Activated CD4-positive, alpha-beta T cell treated with anti-CD3 and anti-CD28 coated beads for 36 hours (primary cell): ENCODE results near the gene HSD17B13. TPM values are rescaled to one million over a fixed set of nuclear protein-coding genes. Genes with fewer than 3 reads are reported as not detected.
"Not testable (repeated sequence)": the region's sequence is repeated elsewhere in the genome, so short reads cannot be mapped to it uniquely, and the experiment has no call there.

Experiments used
- ATAC-seq: fragments of 200-7000 bp; cut with Tn5 transposase; one replicate; pipeline ENCODE4 v1.10.0; 2021; ENCODE audit warnings: mild to moderate bottlenecking, moderate library complexity
- CTCF ChIA-PET: fragments of 350-600 bp; sonication (Branson Sonifier 250); formaldehyde crosslinking; loops from one replicate; lab custom pipeline; 2021; ENCODE audit warnings: antibody characterized with exemption; lab: Charles Lee
- POLR2A ChIA-PET: fragments of 350-600 bp; sonication (Branson Sonifier 250); formaldehyde crosslinking; loops from one replicate; lab custom pipeline; 2021; ENCODE audit warnings: antibody characterized with exemption, inconsistent platforms; lab: Charles Lee
- DNase-seq: peaks from one replicate; pipeline ENCODE4 v3.0.0-alpha.2; 2020
- H3K27ac Mint-ChIP-seq: one replicate; pipeline ENCODE4 v1.8.0; 2021; ENCODE audit warnings: mixed read lengths
- H3K27me3 Mint-ChIP-seq: one replicate; pipeline ENCODE4 v1.8.0; 2021; ENCODE audit warnings: mixed read lengths
- H3K36me3 Mint-ChIP-seq: one replicate; pipeline ENCODE4 v1.8.0; 2021; ENCODE audit warnings: low read depth, mixed read lengths
- H3K4me1 Mint-ChIP-seq: one replicate; pipeline ENCODE4 v1.8.0; 2021; ENCODE audit warnings: mixed read lengths
- H3K4me3 Mint-ChIP-seq: one replicate; pipeline ENCODE4 v1.8.0; 2021; ENCODE audit warnings: mild to moderate bottlenecking, moderate library complexity, mixed read lengths
- H3K9me3 Mint-ChIP-seq: one replicate; pipeline ENCODE4 v1.8.0; 2021; ENCODE audit warnings: low read depth, mixed read lengths
- intact Hi-C, 2 experiments: fragments of 100-400 bp; cut with DNase I in 1 of 2; cut with micrococcal nuclease in 1 of 2; formaldehyde crosslinking; loops; one replicate each; pipeline versions ENCODE4 v1.14.2 to v1.15.1; 2022 to 2024; cut with DNase I, micrococcal nuclease
- total RNA-seq, 2 experiments: library from RNA; stranded (reverse); gene quantifications; one replicate each; pipeline ENCODE4 v1.2.3, GENCODE V29; 2021

Gene HSD17B13
- total RNA-seq, 2 experiments from 2014 or later = not detected

GRCh38 chr4:87345139-87345538 is 22.5 kb upstream of the HSD17B13 start:
- Mint-ChIP-seq H3K27me3 (no peaks in the 10 kb centered on the region), H3K27ac (no peak overlapping the region), H3K36me3 (peaks cover 18% of the 10 kb centered on the region), H3K9me3 (no peaks in the 10 kb centered on the region), H3K4me1 (no peaks in the 10 kb centered on the region), H3K4me3 (no peak overlapping the region)
- DNase-seq = no peak
- intact Hi-C loops = no loop called here
- ChIA-PET POLR2A (no interaction called here), CTCF (interaction anchor here (0.6 to 1.7 kb wide), 3 partner anchors 9 to 747 kb away, joined by 3 to 7 read pairs (median 4); no protein-coding TSS in a partner anchor)
- ATAC-seq = no peak

GRCh38 chr4:87342872-87343271 is 20.2 kb upstream of the HSD17B13 start:
- ChIA-PET CTCF (interaction anchor here (0.7 to 1.5 kb wide), 2 partner anchors 11 to 240 kb away, joined by 3 to 6 read pairs; no protein-coding TSS in a partner anchor), POLR2A (no interaction called here)
- ATAC-seq (no peak), DNase-seq (no peak)
- H3K27me3 Mint-ChIP-seq = no peaks in the 10 kb centered on the region
- H3K4me3 Mint-ChIP-seq = no peak overlapping the region
- intact Hi-C loops = no loop called here
- H3K4me1 Mint-ChIP-seq = no peaks in the 10 kb centered on the region
- no peak overlapping the region for H3K27ac Mint-ChIP-seq
- H3K36me3 Mint-ChIP-seq = peaks cover 30% of the 10 kb centered on the region
- no peaks in the 10 kb centered on the region for H3K9me3 Mint-ChIP-seq

DNA sequence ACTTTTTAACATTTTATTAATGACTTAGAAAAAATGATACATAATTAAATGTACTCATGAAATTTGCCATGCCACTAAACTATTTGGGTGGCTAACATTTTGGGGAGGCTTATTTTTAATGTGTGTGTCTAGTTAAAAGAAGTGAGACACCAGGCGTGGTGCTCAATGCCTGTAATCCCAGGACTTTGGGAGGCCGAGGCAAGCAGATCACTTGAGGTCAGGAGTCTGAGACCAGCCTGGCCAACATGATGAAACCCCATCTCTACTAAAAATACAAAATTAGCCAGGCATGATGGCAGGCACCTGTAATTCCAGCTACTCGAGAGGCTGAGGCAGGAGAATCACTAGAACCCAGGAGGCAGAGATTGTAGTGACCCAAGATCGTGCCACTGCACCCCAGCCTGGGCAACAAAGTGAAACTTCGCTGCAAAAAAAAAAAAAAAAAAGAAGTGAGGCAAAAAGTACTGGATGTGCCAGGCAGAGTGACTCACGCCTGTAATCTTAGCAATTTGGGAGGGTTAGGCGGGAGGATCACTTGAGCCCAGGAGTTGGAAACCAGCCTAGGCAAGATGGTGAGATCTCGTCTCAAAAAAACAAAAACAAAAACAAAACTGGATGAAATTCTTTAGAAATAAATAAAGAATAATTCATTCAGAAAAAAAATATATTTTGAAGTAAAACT is 19.4 kb upstream of the HSD17B13 start:
- intact Hi-C loops, DNase-seq: not testable (repeated sequence)

DNA sequence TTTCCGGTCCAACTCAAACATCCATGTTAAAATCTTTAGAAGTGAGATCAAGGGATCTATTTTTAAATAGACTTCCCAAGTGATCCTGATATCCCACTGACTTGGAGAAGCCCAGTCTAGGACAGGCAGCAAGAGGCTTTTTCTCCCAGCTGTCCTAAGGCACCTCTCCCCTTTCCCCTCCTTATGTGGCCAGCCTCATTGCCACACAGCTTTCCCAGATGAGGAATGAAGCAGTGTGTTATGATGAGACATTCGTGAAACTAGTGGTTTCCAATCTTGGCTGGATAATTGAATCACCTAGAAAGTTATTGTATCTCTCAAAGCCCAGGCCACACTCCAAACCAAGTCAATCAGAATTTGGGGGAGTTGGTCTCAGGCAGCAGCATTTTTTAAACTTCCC is 16.8 kb upstream of the HSD17B13 start:
- intact Hi-C loops = no loop called here
- POLR2A ChIA-PET = interaction anchor here (0.6 kb wide), 1 partner anchor 234 kb away, joined by 3 read pairs; no protein-coding TSS in a partner anchor
- no peak overlapping the region for H3K27ac Mint-ChIP-seq
- CTCF ChIA-PET = interaction anchor here (1.2 kb wide), 1 partner anchor 15 kb away, joined by 4 read pairs; no protein-coding TSS in a partner anchor
- H3K9me3 Mint-ChIP-seq = peaks cover 3% of the 10 kb centered on the region
- DNase-seq = no peak
- H3K36me3 Mint-ChIP-seq = peaks cover 28% of the 10 kb centered on the region
- H3K27me3 Mint-ChIP-seq = no peaks in the 10 kb centered on the region
- no peak overlapping the region for H3K4me3 Mint-ChIP-seq
- no peaks in the 10 kb centered on the region for H3K4me1 Mint-ChIP-seq
- no peak for ATAC-seq

More for the DNA sequence above, 19.4 kb upstream of the HSD17B13 start:
- H3K27me3 Mint-ChIP-seq, POLR2A ChIA-PET, H3K4me3 Mint-ChIP-seq, H3K9me3 Mint-ChIP-seq, H3K4me1 Mint-ChIP-seq, ATAC-seq, H3K27ac Mint-ChIP-seq: not testable (repeated sequence)
- CTCF ChIA-PET = interaction anchor here (0.7 to 1.5 kb wide), 2 partner anchors 12 to 239 kb away, joined by 3 to 6 read pairs; no protein-coding TSS in a partner anchor
- H3K36me3 Mint-ChIP-seq = peaks cover 34% of the 10 kb centered on the region

DNA sequence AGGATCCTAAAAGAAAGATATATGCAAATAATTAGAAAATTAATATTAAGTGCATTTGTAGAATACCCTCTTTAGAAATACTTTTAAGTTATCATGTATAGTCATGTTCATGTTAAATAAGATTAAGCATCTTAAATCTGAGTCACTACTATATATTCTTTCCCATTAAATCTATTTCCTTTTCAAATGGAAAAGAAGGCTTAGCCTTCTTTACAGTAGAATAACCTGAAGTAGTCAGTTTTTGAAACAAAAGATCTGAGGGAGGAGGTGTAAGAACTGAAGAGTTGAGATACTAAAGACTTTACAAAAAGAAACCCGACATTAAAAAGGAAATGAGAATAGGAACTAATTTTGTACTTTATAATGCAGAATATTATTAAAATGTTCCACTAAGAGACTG is 14.7 kb upstream of the HSD17B13 start:
- CTCF ChIA-PET = no interaction called here
- Mint-ChIP-seq H3K4me3 (no peak overlapping the region), H3K36me3 (peaks cover 35% of the 10 kb centered on the region), H3K4me1 (no peaks in the 10 kb centered on the region), H3K27me3 (no peaks in the 10 kb centered on the region), H3K27ac (no peak overlapping the region), H3K9me3 (peaks cover 16% of the 10 kb centered on the region)
- ATAC-seq (no peak), DNase-seq (no peak)
- POLR2A ChIA-PET = no interaction called here
- intact Hi-C loops = no loop called here

DNA sequence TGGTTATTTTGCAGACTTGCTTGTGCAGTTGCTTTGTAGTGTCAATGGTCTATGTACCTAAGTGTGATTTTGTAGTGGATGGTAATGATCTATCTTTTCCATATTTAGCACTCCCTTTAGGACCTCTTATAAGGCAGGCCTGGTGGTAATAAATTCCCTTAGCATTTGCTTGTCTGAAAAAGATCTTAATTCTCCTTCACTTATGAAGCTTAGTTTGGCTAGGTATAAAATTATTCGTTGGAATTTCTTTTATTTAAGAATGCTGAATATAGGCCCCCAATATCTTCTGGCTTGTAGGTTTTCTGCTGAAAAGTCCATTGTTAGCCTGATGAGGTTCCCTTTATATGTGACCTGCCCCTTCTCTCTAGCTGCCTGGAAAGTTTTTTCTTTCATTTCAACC is 10.6 kb upstream of the HSD17B13 start:
- no peaks in the 10 kb centered on the region for H3K4me1 Mint-ChIP-seq
- ChIA-PET CTCF (no interaction called here), POLR2A (no interaction called here)
- no peaks in the 10 kb centered on the region for H3K27me3 Mint-ChIP-seq
- DNase-seq = no peak
- no peak overlapping the region for H3K4me3 Mint-ChIP-seq
- no peak overlapping the region for H3K27ac Mint-ChIP-seq
- H3K36me3 Mint-ChIP-seq = peaks cover 26% of the 10 kb centered on the region
- intact Hi-C loops = no loop called here
- ATAC-seq = no peak
- H3K9me3 Mint-ChIP-seq = peaks cover 43% of the 10 kb centered on the region

- Mint-ChIP-seq H3K4me3 (no peak overlapping the region), H3K9me3 (peaks cover 43% of the 10 kb centered on the region), H3K27me3 (no peaks in the 10 kb centered on the region), H3K27ac (no peak overlapping the region), H3K4me1 (no peaks in the 10 kb centered on the region), H3K36me3 (peaks cover 15% of the 10 kb centered on the region)
- ATAC-seq (no peak), DNase-seq (no peak)
- CTCF ChIA-PET = no interaction called here
- intact Hi-C loops = no loop called here
- POLR2A ChIA-PET = no interaction called here
Observed at GRCh38 chr4:87330761-87331160, 8.1 kb upstream of the HSD17B13 start.

GRCh38 chr4:87327136-87327535 is 4.5 kb upstream of the HSD17B13 start:
- intact Hi-C loops = no loop called here
- Mint-ChIP-seq H3K9me3 (peaks cover 25% of the 10 kb centered on the region), H3K4me1 (no peaks in the 10 kb centered on the region), H3K27me3 (no peaks in the 10 kb centered on the region), H3K36me3 (peaks cover under 1% of the 10 kb centered on the region), H3K27ac (no peak overlapping the region), H3K4me3 (no peak overlapping the region)
- no peak for ATAC-seq
- ChIA-PET POLR2A (no interaction called here), CTCF (no interaction called here)
- DNase-seq = no peak

- H3K36me3 Mint-ChIP-seq = no peaks in the 10 kb centered on the region
Observed at GRCh38 chr4:87326460-87326859, 3.8 kb upstream of the HSD17B13 start.

DNA sequence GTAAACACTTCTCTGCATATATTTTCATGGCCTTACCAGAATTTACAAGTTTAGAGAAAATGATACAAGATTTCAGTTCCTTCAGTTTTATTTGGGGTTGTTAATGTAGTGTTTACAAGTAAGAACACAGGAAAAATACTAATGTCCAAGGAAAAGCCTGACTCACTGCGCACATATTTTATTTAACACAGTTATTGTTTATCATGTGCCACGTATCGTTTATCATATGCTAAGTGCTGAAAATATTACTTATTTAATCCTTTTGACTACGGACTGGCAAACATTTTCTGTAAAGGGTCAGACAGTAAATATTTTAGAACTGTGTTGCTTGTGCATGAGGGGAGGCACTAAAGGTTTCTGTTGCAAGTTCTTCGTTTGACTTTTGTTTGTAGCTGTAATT is 794 bp downstream of the HSD17B13 start:
- H3K27me3 Mint-ChIP-seq = no peaks in the 10 kb centered on the region
- no peaks in the 10 kb centered on the region for H3K4me1 Mint-ChIP-seq
- no peaks in the 10 kb centered on the region for H3K36me3 Mint-ChIP-seq
- intact Hi-C loops = no loop called here
- no peak for DNase-seq
- no peak overlapping the region for H3K4me3 Mint-ChIP-seq
- no peak for ATAC-seq
- ChIA-PET CTCF (no interaction called here), POLR2A (no interaction called here)
- no peak overlapping the region for H3K27ac Mint-ChIP-seq
- H3K9me3 Mint-ChIP-seq = no peaks in the 10 kb centered on the region

More at GRCh38 chr4:87326460-87326859, 3.8 kb upstream of the HSD17B13 start:
- Mint-ChIP-seq H3K4me1 (no peaks in the 10 kb centered on the region), H3K27ac (no peak overlapping the region), H3K9me3 (peaks cover 20% of the 10 kb centered on the region), H3K27me3 (no peaks in the 10 kb centered on the region), H3K4me3 (no peak overlapping the region)
- ChIA-PET POLR2A (no interaction called here), CTCF (no interaction called here)
- intact Hi-C loops = no loop called here
- DNase-seq (no peak), ATAC-seq (no peak)

- Mint-ChIP-seq H3K4me3 (no peak overlapping the region), H3K9me3 (no peaks in the 10 kb centered on the region), H3K4me1 (no peaks in the 10 kb centered on the region), H3K27ac (no peak overlapping the region), H3K27me3 (no peaks in the 10 kb centered on the region), H3K36me3 (no peaks in the 10 kb centered on the region)
- ATAC-seq (no peak), DNase-seq (no peak)
- intact Hi-C loops = no loop called here
- ChIA-PET CTCF (no interaction called here), POLR2A (no interaction called here)
Observed at GRCh38 chr4:87317527-87317926, 5.2 kb downstream of the HSD17B13 start.

- H3K4me1 Mint-ChIP-seq = no peaks in the 10 kb centered on the region
- H3K9me3 Mint-ChIP-seq = no peaks in the 10 kb centered on the region
- ATAC-seq (no peak), DNase-seq (no peak)
- ChIA-PET POLR2A (no interaction called here), CTCF (no interaction called here)
- no peaks in the 10 kb centered on the region for H3K27me3 Mint-ChIP-seq
- H3K27ac Mint-ChIP-seq = no peak overlapping the region
- H3K36me3 Mint-ChIP-seq = no peaks in the 10 kb centered on the region
- H3K4me3 Mint-ChIP-seq = no peak overlapping the region
- intact Hi-C loops = no loop called here
Observed at GRCh38 chr4:87316961-87317360, 5.7 kb downstream of the HSD17B13 start.
